Measurements from ENCODE around the gene RADX. TPM values are rescaled to one million over a fixed set of nuclear protein-coding genes. Genes with fewer than 3 reads are reported as not detected.

Gene RADX
- polyA plus RNA-seq, 1 donor (not counting 4 experiments of a cell fraction or from before 2014, with no cell fraction given), result 6.3 TPM

DNA sequence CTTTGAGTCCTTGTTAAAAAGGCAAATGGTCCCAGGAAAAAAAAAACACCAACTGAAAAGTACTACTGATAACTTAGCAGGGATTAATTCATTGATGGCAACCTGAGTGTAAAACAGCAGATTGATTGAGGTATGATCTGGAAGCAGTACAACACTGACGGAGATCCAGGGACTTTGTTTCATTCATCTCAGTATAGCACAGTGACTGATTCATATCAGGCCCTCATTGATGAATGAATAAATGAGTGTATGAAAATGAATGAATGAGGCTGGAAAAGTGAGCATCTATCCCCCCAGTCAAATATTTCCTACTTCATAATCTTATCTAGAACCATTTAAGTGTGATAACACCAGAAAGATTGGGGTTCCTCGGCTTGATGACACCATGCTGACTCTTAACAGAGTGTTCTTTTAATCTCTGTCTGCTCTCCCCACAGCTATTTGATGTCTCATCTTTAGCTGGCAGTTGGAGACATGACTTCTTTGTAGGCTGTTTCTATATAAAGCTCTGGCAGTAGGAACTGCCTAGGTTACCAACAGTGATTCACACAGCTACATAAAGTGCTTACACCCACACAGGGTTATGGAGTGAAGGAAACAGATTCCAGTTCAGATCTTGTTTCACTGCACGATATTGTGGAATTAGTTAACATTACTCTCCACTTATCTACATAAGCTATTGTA, 96.1 kb downstream of the RADX start:
- Histone ChIP-seq H3K79me2 (ENCODE audit: control insufficient read depth, insufficient read depth, low read length) (no peaks in the 10 kb centered on the region), H3K4me2 (ENCODE audit: control insufficient read depth, extremely low read depth, insufficient read depth, low read depth, low read length) (peak overlapping the region; percentile 69), H3K9ac (ENCODE audit: control insufficient read depth, extremely low read depth, insufficient read depth, low read length) (peak overlapping the region; percentile 34), H3K9me1 (ENCODE audit: control insufficient read depth, extremely low read depth, insufficient read depth, low read length) (no peaks in the 10 kb centered on the region), H3K27me3 (ENCODE audit: control insufficient read depth, extremely low read depth, insufficient read depth, low read length) (no peaks in the 10 kb centered on the region), H2AFZ (ENCODE audit: control insufficient read depth, low read length) (no peak overlapping the region), H3K27ac (ENCODE audit: control insufficient read depth, insufficient read depth, low read length) (peak overlapping the region; percentile 66), H4K20me1 (ENCODE audit: control insufficient read depth, extremely low read depth, insufficient read depth, low read length) (no peaks in the 10 kb centered on the region), H3K4me3 (ENCODE audit: control insufficient read depth in 2 of 3, extremely low read depth in 1 of 3, insufficient read depth in 2 of 3, low read depth in 1 of 3, low read length in 3 of 3) (peak overlapping the region in 1 of 3 experiments; percentile 41), H3K9me3 (ENCODE audit: control insufficient read depth, low read depth, low read length) (no peaks in the 10 kb centered on the region), H3K4me1 (ENCODE audit: control insufficient read depth, extremely low read depth, insufficient read depth, low read length) (peaks cover 13% of the 10 kb centered on the region), H3K36me3 (ENCODE audit: control insufficient read depth in 2 of 2, extremely low read depth in 1 of 2, insufficient read depth in 2 of 2, low read length in 2 of 2) (no peaks in the 10 kb centered on the region)
- FAIRE-seq (peak; percentile 88), DNase-seq (ENCODE audit: low read depth, low spot score) (peak; percentile 66)
- TF ChIP-seq EZH2 (IDR thresholded peaks at IDR 0.05; ENCODE audit: low read length), result no peak
- TF ChIP-seq, protein P1, sequence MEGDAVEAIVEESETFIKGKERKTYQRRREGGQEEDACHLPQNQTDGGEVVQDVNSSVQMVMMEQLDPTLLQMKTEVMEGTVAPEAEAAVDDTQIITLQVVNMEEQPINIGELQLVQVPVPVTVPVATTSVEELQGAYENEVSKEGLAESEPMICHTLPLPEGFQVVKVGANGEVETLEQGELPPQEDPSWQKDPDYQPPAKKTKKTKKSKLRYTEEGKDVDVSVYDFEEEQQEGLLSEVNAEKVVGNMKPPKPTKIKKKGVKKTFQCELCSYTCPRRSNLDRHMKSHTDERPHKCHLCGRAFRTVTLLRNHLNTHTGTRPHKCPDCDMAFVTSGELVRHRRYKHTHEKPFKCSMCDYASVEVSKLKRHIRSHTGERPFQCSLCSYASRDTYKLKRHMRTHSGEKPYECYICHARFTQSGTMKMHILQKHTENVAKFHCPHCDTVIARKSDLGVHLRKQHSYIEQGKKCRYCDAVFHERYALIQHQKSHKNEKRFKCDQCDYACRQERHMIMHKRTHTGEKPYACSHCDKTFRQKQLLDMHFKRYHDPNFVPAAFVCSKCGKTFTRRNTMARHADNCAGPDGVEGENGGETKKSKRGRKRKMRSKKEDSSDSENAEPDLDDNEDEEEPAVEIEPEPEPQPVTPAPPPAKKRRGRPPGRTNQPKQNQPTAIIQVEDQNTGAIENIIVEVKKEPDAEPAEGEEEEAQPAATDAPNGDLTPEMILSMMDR (optimal IDR thresholded peaks at IDR 0.05 in 1 of 3, IDR thresholded peaks at IDR 0.05 in 1 of 3, conservative IDR thresholded peaks at IDR 0.05 in 1 of 3; ENCODE audit: extremely low read depth in 1 of 3, insufficient read depth in 2 of 3, low read length in 3 of 3), result no peak
- dilution Hi-C loops (cut with MboI; ENCODE audit: extremely low pct_ligation_motif_present, low sequenced_read_pairs), result no loop called here

DNA sequence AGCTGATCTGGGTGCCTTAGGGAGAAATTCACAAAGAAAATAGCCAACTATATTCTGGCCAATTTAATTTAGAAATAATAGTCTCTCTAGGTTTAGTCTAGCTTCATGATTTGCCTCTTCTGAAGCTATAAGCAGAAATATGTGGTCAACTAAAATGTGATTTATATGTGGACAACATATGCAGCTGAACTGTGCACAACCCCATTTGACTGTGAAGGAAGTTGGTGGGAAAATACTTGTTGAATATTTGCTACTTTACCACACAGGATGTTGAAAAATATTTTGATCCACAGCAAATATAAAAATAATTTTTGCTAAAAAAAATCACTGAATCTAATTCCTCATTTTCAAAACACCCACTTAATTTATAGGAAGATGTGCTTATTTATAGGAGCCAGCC, 99.0 kb downstream of the RADX start:
- Histone ChIP-seq H3K9me1 (ENCODE audit: control insufficient read depth, extremely low read depth, insufficient read depth, low read length) (no peaks in the 10 kb centered on the region), H3K27me3 (ENCODE audit: control insufficient read depth, extremely low read depth, insufficient read depth, low read length) (no peaks in the 10 kb centered on the region), H3K9ac (ENCODE audit: control insufficient read depth, extremely low read depth, insufficient read depth, low read length) (no peak overlapping the region), H3K4me2 (ENCODE audit: control insufficient read depth, extremely low read depth, insufficient read depth, low read depth, low read length) (no peak overlapping the region), H3K79me2 (ENCODE audit: control insufficient read depth, insufficient read depth, low read length) (no peaks in the 10 kb centered on the region), H4K20me1 (ENCODE audit: control insufficient read depth, extremely low read depth, insufficient read depth, low read length) (no peaks in the 10 kb centered on the region), H3K27ac (ENCODE audit: control insufficient read depth, insufficient read depth, low read length) (no peak overlapping the region), H2AFZ (ENCODE audit: control insufficient read depth, low read length) (no peak overlapping the region), H3K9me3 (ENCODE audit: control insufficient read depth, low read depth, low read length) (no peaks in the 10 kb centered on the region), H3K4me3 (ENCODE audit: control insufficient read depth in 2 of 3, extremely low read depth in 1 of 3, insufficient read depth in 2 of 3, low read depth in 1 of 3, low read length in 3 of 3) (no peak overlapping the region), H3K4me1 (ENCODE audit: control insufficient read depth, extremely low read depth, insufficient read depth, low read length) (peaks cover 13% of the 10 kb centered on the region), H3K36me3 (ENCODE audit: control insufficient read depth in 2 of 2, extremely low read depth in 1 of 2, insufficient read depth in 2 of 2, low read length in 2 of 2) (no peaks in the 10 kb centered on the region)
- DNase-seq (ENCODE audit: low read depth, low spot score), result no peak
- dilution Hi-C loops (cut with MboI; ENCODE audit: extremely low pct_ligation_motif_present, low sequenced_read_pairs), result no loop called here
- TF ChIP-seq EZH2 (IDR thresholded peaks at IDR 0.05; ENCODE audit: low read length), result no peak
- TF ChIP-seq, protein P1 (optimal IDR thresholded peaks at IDR 0.05 in 1 of 3, IDR thresholded peaks at IDR 0.05 in 1 of 3, conservative IDR thresholded peaks at IDR 0.05 in 1 of 3; ENCODE audit: extremely low read depth in 1 of 3, insufficient read depth in 2 of 3, low read length in 3 of 3), result no peak
- no peak for FAIRE-seq

Measured in keratinocyte (primary cell).